Left lung (tissue), 10 donors: ENCODE measurements around the gene PLXNA1. TPM values are rescaled to one million over a fixed set of nuclear protein-coding genes. Genes with fewer than 3 reads are reported as not detected.

ENCODE experiments used
- ATAC-seq: fragments of 200-7000 bp; cut with Tn5 transposase; one replicate; pipeline ENCODE4 v1.9.1; 2020; ENCODE audit warnings: moderate library complexity
- DNase-seq, 4 donors: peaks; one replicate each; pipeline ENCODE4 v3.0.0-alpha.2; 2013 to 2020
- H3K27ac ChIP-seq, 2 donors: fragments of 200-600 bp; sonication (generic) in 1 of 2; one replicate each; pipeline versions ENCODE4 v1.5.0 to v1.8.0; 2020 to 2021
- H3K27me3 ChIP-seq, 2 donors: fragments of 200-600 bp; sonication (generic) in 1 of 2; one replicate each; pipeline versions ENCODE4 v1.5.0 to v1.8.0; 2020 to 2021
- H3K36me3 ChIP-seq, 2 donors: fragments of 200-600 bp; sonication (generic) in 1 of 2; one replicate each; pipeline versions ENCODE4 v1.5.0 to v1.8.0; 2020 to 2021
- H3K4me1 ChIP-seq, 2 donors: fragments of 200-600 bp; one replicate each; pipeline ENCODE4 v1.8.0; 2021
- H3K4me3 ChIP-seq, 2 donors: fragments of 200-600 bp; sonication (generic) in 1 of 2; one replicate each; pipeline versions ENCODE4 v1.5.0 to v1.8.0; 2020 to 2021; ENCODE audit warnings: mild to moderate bottlenecking in 1 of 2
- H3K9me3 ChIP-seq, 2 donors: fragments of 200-600 bp; sonication (generic) in 1 of 2; one replicate each; pipeline versions ENCODE4 v1.5.0 to v1.8.0; 2020 to 2021
- intact Hi-C, 2 donors: fragments of 100-400 bp; cut with DNase I; formaldehyde crosslinking; loops; one replicate each; pipeline versions ENCODE4 v1.11.2 to v1.14.2; 2022
- polyA plus RNA-seq, 6 donors: library from polyadenylated mRNA; unstranded; fragments of 120-200 nt; gene quantifications; one replicate each; pipeline ENCODE4 v1.2.1, GENCODE V29; 2013; ENCODE audit not compliant: insufficient read length in 6 of 6
- total RNA-seq, 2 donors: library from RNA; stranded (reverse); fragmentation: NEBNext Ultra II Directional; extraction: Animal tissue kit (Norgen Biotek cat#: 25700); gene quantifications; one replicate each; pipeline ENCODE4 v1.2.1, GENCODE V29; 2021
- TF ChIP-seq, protein P1 (sequence below), 2 donors: fragments of 200-600 bp; sonication (generic) in 1 of 2; IDR thresholded peaks; one replicate each; pipeline versions ENCODE4 v1.5.0 to v1.8.0; 2021; ENCODE audit warnings: antibody characterized with exemption in 2 of 2
- donor health status: DM: no; HTN: yes; CAD: no.
- donor health status: DM: no; HTN: no; CAD: no.

The PLXNA1 gene
- total and polyA plus RNA-seq, 8 donors, result 27.2 to 64.6 (median 32.0) TPM

DNA sequence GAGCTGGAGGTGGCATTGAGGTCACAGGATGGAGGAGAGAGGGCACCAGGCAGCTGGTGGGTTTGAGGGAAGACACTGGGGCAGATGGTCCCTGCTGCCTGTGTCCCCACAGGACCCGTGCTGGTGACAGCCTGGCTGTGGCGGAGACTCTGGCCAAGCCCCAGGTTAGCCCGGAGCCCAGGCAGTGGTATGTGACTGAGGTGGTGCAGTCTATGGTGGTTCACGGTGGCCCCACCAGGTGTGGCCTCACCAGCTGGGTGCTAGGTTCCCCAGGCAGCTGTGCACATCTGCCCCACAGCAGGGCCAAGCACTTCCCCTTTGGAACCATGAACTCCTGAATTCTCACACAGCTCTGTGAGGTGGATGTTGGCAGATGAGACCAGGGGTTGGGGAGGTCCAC, 15.4 kb downstream of the PLXNA1 start:
- H3K4me1 ChIP-seq, result peaks cover 23 to 48% of the 10 kb centered on the region in 2 donors
- no peak for ATAC-seq

GRCh38 chr3:126998728-126999127, 15.8 kb downstream of the PLXNA1 start:
- Histone ChIP-seq H3K27me3 (no peaks in the 10 kb centered on the region), H3K27ac (peak overlapping the region in 1 of 2 donors; percentile 28), H3K9me3 (no peaks in the 10 kb centered on the region), H3K4me3 (no peak overlapping the region), H3K4me1 (peaks cover 23 to 48% of the 10 kb centered on the region in 2 donors), H3K36me3 (no peaks in the 10 kb centered on the region)
- ATAC-seq (no peak), DNase-seq (no peak)
- TF ChIP-seq, protein P1, sequence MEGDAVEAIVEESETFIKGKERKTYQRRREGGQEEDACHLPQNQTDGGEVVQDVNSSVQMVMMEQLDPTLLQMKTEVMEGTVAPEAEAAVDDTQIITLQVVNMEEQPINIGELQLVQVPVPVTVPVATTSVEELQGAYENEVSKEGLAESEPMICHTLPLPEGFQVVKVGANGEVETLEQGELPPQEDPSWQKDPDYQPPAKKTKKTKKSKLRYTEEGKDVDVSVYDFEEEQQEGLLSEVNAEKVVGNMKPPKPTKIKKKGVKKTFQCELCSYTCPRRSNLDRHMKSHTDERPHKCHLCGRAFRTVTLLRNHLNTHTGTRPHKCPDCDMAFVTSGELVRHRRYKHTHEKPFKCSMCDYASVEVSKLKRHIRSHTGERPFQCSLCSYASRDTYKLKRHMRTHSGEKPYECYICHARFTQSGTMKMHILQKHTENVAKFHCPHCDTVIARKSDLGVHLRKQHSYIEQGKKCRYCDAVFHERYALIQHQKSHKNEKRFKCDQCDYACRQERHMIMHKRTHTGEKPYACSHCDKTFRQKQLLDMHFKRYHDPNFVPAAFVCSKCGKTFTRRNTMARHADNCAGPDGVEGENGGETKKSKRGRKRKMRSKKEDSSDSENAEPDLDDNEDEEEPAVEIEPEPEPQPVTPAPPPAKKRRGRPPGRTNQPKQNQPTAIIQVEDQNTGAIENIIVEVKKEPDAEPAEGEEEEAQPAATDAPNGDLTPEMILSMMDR (IDR thresholded peaks at IDR 0.05), result no peak
- intact Hi-C loops, result no loop called here

More for the DNA sequence above, 15.4 kb downstream of the PLXNA1 start:
- TF ChIP-seq, protein P1 (IDR thresholded peaks at IDR 0.05), result no peak
- DNase-seq, result no peak
- H3K9me3 ChIP-seq, result no peaks in the 10 kb centered on the region
- H3K4me3 ChIP-seq, result no peak overlapping the region
- H3K27ac ChIP-seq, result no peak overlapping the region
- H3K27me3 ChIP-seq, result no peaks in the 10 kb centered on the region
- intact Hi-C loops, result no loop called here
- H3K36me3 ChIP-seq, result no peaks in the 10 kb centered on the region

DNA sequence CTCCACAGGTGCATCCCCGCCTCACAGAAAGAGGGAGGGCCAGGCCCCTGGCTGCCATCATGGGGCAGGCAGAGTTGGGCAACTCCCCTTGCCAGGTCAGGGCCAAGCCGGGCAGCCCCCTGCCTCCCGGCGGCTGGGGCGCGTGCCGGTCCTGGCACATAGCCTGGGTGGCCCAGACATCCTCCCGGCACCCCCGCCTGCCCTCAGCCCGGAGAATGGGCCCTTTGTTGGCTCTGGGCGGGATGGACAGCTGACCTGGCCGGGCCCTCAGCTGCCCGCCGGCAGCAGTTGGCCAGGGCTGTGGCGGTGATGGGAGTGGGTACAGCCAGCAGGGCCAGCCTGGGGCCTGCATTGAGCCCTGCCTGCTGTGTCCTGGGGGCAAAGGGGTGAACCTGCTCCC, 16.5 kb downstream of the PLXNA1 start:
- Histone ChIP-seq H3K4me3 (no peak overlapping the region), H3K36me3 (no peaks in the 10 kb centered on the region), H3K9me3 (no peaks in the 10 kb centered on the region), H3K27ac (peak overlapping the region in 1 of 2 donors; percentile 28), H3K27me3 (no peaks in the 10 kb centered on the region), H3K4me1 (peaks cover 20 to 44% of the 10 kb centered on the region in 2 donors)
- DNase-seq (no peak), ATAC-seq (no peak)
- intact Hi-C loops, result no loop called here
- TF ChIP-seq, protein P1 (IDR thresholded peaks at IDR 0.05), result no peak

DNA sequence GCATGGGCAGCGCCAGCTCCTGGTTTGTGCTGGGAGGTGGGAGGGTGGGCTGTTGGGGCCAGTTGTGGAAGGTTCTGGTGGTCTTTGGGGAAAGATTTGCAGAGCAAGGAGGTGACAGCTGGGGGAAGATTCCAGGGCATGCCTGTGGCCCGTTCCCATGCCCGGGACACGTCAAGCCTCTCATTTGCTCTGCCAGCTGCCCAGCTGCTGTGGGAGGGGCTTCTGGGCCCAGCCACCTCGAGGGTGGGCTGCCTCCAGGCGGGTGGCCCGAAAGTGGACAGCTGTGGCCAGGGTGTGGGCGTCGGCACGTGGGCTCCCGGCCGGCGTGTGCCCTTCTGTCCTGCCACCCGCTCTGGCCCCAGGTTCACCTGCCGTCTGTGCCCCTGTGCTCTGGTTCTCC, 17.2 kb downstream of the PLXNA1 start:
- no peak overlapping the region for H3K27ac ChIP-seq

DNA sequence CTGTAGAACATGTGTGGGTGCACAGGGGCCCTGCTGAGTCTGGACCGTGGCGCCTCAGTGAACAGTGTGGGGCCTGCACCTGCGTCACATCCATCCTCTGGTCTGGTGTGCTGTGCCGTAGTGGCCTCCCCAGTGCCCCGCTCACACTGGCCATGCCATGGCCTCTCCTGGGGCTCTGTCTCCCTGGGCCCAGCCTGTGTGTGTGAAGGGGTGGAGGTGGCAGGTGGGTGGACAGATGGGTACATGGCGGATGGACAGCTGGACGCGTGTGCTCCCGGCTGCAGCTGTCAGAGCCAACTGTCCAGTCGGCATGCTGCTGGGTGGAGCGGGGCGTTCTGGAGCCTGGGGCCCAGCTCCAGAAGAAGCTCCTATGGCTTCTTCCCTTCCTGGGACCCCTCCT, 17.8 kb downstream of the PLXNA1 start:
- ATAC-seq, result no peak
- no peaks in the 10 kb centered on the region for H3K9me3 ChIP-seq
- no peak for DNase-seq
- TF ChIP-seq, protein P1 (IDR thresholded peaks at IDR 0.05), result no peak
- H3K27ac ChIP-seq, result no peak overlapping the region
- H3K27me3 ChIP-seq, result no peaks in the 10 kb centered on the region
- peaks cover 14 to 38% of the 10 kb centered on the region in 2 donors for H3K4me1 ChIP-seq
- H3K36me3 ChIP-seq, result peaks cover 0 to 2% of the 10 kb centered on the region in 2 donors
- no peak overlapping the region for H3K4me3 ChIP-seq
- intact Hi-C loops, result no loop called here

More for the DNA sequence above, 17.2 kb downstream of the PLXNA1 start:
- Histone ChIP-seq H3K27me3 (no peaks in the 10 kb centered on the region), H3K9me3 (no peaks in the 10 kb centered on the region), H3K4me3 (no peak overlapping the region), H3K4me1 (peaks cover 14 to 38% of the 10 kb centered on the region in 2 donors), H3K36me3 (no peaks in the 10 kb centered on the region)
- DNase-seq (no peak), ATAC-seq (no peak)
- TF ChIP-seq, protein P1 (IDR thresholded peaks at IDR 0.05), result no peak
- intact Hi-C loops, result no loop called here
